ENCODE measurements around the gene ABR. TPM values are rescaled to one million over a fixed set of nuclear protein-coding genes. Genes with fewer than 3 reads are reported as not detected.

Gene ABR
- total RNA-seq, 6 experiments from 2014 or later, result 7.4 to 21.5 (median 11.3) TPM

DNA sequence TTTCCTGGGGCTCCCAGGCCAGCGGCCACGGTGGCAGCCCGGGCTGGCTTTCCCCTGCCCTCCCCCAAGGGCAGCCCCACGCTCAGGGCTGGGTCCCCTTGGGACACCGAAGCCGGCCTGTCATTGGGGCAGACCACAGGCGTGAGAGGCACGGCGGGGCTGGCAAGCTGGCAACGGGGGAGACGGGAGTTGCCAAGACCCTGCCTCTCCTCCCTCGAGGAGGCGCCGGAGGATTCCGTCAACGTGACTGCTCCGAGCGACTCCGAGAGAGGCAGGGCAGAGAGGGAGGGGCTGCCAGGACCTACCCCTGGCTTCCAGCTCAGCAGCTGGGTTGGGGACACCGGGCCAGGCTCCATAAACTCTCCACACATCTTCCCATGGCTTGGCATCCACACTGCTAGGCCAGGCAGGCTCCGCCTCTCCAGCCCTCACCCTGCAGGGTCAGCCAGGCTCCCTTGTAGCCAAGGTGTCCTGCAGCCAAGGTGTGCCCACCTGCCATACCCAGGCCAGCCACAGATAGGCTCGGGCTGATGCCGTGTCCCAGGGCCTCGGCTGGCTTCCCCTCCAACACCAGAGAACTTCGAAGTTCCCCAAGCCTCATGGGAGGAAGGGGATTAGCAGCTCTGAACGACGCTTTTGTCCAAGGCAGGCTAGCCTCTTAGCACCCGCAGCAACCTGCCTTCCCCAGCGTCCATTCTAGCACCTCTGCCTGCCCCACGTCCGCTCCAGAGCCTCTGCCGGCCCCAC is 157.3 kb downstream of the ABR start:
- Histone ChIP-seq H3K36me3 (no peaks in the 10 kb centered on the region), H3K27me3 (no peaks in the 10 kb centered on the region), H3K4me1 (no peaks in the 10 kb centered on the region), H3K9me3 (no peaks in the 10 kb centered on the region), H3K27ac (no peak overlapping the region), H3K4me3 (no peak overlapping the region)
- ATAC-seq, result no peak
- WGBS (ENCODE audit: insufficient coverage, low coverage, low lambda C conversion rate, missing lambda C conversion rate), result no CpG with 5 or more reads among the region's 32 CpGs
- intact Hi-C loops (cut with DNase I), result no loop called here
- no peak for DNase-seq
- TF ChIP-seq POLR2A (IDR thresholded peaks at IDR 0.05), result no peak
- no peak for TF ChIP-seq CTCF (IDR thresholded peaks at IDR 0.05)

- Histone ChIP-seq H3K4me3 (no peak overlapping the region), H3K27ac (no peak overlapping the region), H3K9me3 (no peaks in the 10 kb centered on the region), H3K36me3 (no peaks in the 10 kb centered on the region), H3K27me3 (no peaks in the 10 kb centered on the region), H3K4me1 (no peaks in the 10 kb centered on the region)
- WGBS (ENCODE audit: insufficient coverage, low coverage, low lambda C conversion rate, missing lambda C conversion rate), result 83% methylated on average over 10 of the region's 17 CpGs
- TF ChIP-seq POLR2A (IDR thresholded peaks at IDR 0.05), result no peak
- TF ChIP-seq CTCF (IDR thresholded peaks at IDR 0.05), result no peak
- ATAC-seq (no peak), DNase-seq (no peak)
- intact Hi-C loops (cut with DNase I), result no loop called here
Observed at GRCh38 chr17:1021147-1021546, 158.6 kb downstream of the ABR start.

DNA sequence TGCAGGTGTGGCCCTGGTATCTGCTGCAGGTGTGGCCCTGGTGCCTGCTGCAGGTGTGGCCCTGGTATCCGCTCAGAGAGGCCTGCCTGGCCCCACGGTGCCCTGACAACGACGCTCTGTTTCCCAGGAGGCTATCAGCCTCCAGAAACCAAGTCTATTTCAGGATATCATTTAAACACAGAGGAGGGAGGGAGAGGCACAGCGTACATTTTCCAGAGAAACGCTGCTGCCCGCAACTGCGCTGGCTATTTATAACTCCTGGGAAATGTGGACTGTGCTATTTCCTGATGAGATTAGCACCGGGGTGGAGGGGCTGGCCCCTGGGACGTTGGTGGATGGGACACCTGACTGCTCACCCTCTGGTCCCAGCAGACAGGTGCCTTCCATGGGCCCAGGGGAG is 160.3 kb downstream of the ABR start:
- no peaks in the 10 kb centered on the region for H3K9me3 ChIP-seq
- H3K27me3 ChIP-seq, result no peaks in the 10 kb centered on the region
- H3K4me3 ChIP-seq, result no peak overlapping the region
- DNase-seq (no peak), ATAC-seq (peak in 2 of 4 donors; percentile 12 to 22)
- WGBS (ENCODE audit: insufficient coverage, low coverage, low lambda C conversion rate, missing lambda C conversion rate), result 51% methylated on average over 3 of the region's 10 CpGs
- intact Hi-C loops (cut with DNase I), result no loop called here
- TF ChIP-seq CTCF (IDR thresholded peaks at IDR 0.05) (no peak), POLR2A (IDR thresholded peaks at IDR 0.05) (no peak)
- H3K27ac ChIP-seq, result no peak overlapping the region
- H3K36me3 ChIP-seq, result no peaks in the 10 kb centered on the region
- H3K4me1 ChIP-seq, result no peaks in the 10 kb centered on the region

DNA sequence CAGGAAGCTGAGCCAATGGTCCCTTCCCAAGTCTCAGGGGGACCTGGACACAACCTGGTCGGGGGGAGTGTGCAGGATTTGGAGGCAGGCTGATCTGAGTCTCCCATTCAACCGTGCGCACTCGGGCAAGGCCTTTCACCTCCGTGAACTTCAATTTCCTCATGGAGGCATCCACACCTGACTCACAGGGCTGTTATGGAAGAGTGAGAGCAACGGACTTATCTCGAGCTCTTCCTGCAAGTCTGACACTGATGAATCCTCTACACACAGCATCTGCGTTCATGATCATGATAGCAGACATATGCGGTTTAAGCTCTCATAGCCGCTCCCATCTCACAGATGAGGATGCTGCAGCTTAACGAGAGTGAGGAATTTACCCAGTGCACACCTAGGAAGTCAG is 161.2 kb downstream of the ABR start:
- no peaks in the 10 kb centered on the region for H3K9me3 ChIP-seq
- no peak for ATAC-seq
- 57% methylated on average over 6 of the region's 11 CpGs for WGBS (ENCODE audit: insufficient coverage, low coverage, low lambda C conversion rate, missing lambda C conversion rate)
- H3K27me3 ChIP-seq, result no peaks in the 10 kb centered on the region
- H3K4me3 ChIP-seq, result no peak overlapping the region
- intact Hi-C loops (cut with DNase I), result no loop called here
- no peaks in the 10 kb centered on the region for H3K36me3 ChIP-seq
- no peaks in the 10 kb centered on the region for H3K4me1 ChIP-seq
- no peak for DNase-seq
- TF ChIP-seq CTCF (IDR thresholded peaks at IDR 0.05) (no peak), POLR2A (IDR thresholded peaks at IDR 0.05) (no peak)
- no peak overlapping the region for H3K27ac ChIP-seq

Measured in right lobe of liver (tissue), 6 donors.